Activated gamma-delta T cell treated with anti-CD3 and anti-CD28 coated beads, Interleukin-2, amount 50 U/mL, for 16 hours (primary cell): ENCODE data around the gene SETDB2.
"Not testable (repeated sequence)": the region's sequence is repeated elsewhere in the genome, so short reads cannot be mapped to it uniquely, and the experiment has no call there.

ENCODE experiments used
- DNase-seq: peaks from one replicate; pipeline ENCODE4 v3.0.0-alpha.2; 2020; ENCODE audit warnings: low read depth

Gene SETDB2

GRCh38 chr13:49464621-49465325 is 20.7 kb downstream of the SETDB2 start:
- DNase-seq = no peak

GRCh38 chr13:49466292-49466838 is 22.3 kb downstream of the SETDB2 start:
- DNase-seq = no peak

GRCh38 chr13:49472186-49472585 is 28.1 kb downstream of the SETDB2 start:
- DNase-seq = no peak

- no peak for DNase-seq
Measured at GRCh38 chr13:49476529-49476928, 32.5 kb downstream of the SETDB2 start.

- DNase-seq = no peak
Measured at GRCh38 chr13:49481788-49482187, 37.7 kb downstream of the SETDB2 start.

- DNase-seq = no peak
Measured at GRCh38 chr13:49488563-49488962, 44.5 kb downstream of the SETDB2 start.

GRCh38 chr13:49494645-49495044 is 50.6 kb downstream of the SETDB2 start:
- no peak for DNase-seq

- DNase-seq = peak; percentile 80
Measured at GRCh38 chr13:49495783-49496762, 52.0 kb downstream of the SETDB2 start, which contains the start of gene PHF11. TSS of gene PHF11 (plus strand) at chr13:49495953. CDS start at chr13:49496002, 49 bp downstream.

- DNase-seq = not testable (repeated sequence)
Measured at GRCh38 chr13:49496837-49497236, 52.8 kb downstream of the SETDB2 start.

- DNase-seq = no peak
Measured at GRCh38 chr13:49497272-49497671, 53.2 kb downstream of the SETDB2 start.

GRCh38 chr13:49498206-49498605 is 54.1 kb downstream of the SETDB2 start:
- no peak for DNase-seq

- DNase-seq = no peak
Measured at GRCh38 chr13:49499889-49500660, 56.0 kb downstream of the SETDB2 start.

- no peak for DNase-seq
Measured at GRCh38 chr13:49502954-49503353, 58.9 kb downstream of the SETDB2 start.

- no peak for DNase-seq
Measured at GRCh38 chr13:49503951-49504350, 59.9 kb downstream of the SETDB2 start.

GRCh38 chr13:49512578-49512977 is 68.5 kb downstream of the SETDB2 start:
- no peak for DNase-seq

GRCh38 chr13:49516467-49516866 is 72.4 kb downstream of the SETDB2 start:
- DNase-seq = no peak

- DNase-seq = no peak
Measured at GRCh38 chr13:49517461-49517860, 73.4 kb downstream of the SETDB2 start.

- DNase-seq = no peak
Measured at GRCh38 chr13:49521224-49521623, 77.2 kb downstream of the SETDB2 start.

- no peak for DNase-seq
Measured at GRCh38 chr13:49524740-49525501, 80.8 kb downstream of the SETDB2 start.

GRCh38 chr13:49527123-49527522 is 83.0 kb downstream of the SETDB2 start:
- DNase-seq = no peak

- DNase-seq = no peak
Measured at GRCh38 chr13:49528161-49528560, 84.1 kb downstream of the SETDB2 start.
